ENCODE results near the gene KRTAP20-1.

DNA sequence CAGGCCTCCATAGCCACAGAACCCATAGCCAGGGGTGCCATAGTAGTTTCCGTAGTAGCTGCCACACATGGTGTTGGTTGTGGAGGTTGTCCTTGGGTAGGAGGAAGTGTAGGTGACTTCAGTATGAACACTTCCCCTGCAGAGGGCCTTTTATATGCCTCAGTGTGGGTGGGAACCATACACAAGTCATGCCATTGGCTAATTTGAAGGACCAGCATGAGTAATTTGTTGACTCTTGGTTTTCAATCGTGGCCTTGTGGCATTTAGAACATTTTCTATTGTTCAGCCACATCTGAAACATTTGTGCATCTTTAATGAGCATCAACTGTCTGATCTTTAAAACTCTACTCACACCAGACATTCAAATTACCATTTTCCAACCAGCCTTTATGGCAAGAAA is 2.4 kb upstream of the KRTAP20-1 start, which contains the start of gene KRTAP6-1:
- no peak for TF ChIP-seq CTCF (conservative IDR thresholded peaks at IDR 0.05)
- TF ChIP-seq EZH2 (IDR thresholded peaks at IDR 0.05; ENCODE audit: low read depth), result no peak

Measured in PC-9 (cell line).